ENCODE data around the gene GRID1.

The GRID1 gene

GRCh38 chr10:85641479-85642009 lies 725.1 kb downstream of the GRID1 start:
- peak overlapping the region in 1 of 2 donors; percentile 48 for H3K27ac ChIP-seq

GRCh38 chr10:85638797-85639196 lies 727.8 kb downstream of the GRID1 start:
- TF ChIP-seq CTCF (IDR thresholded peaks at IDR 0.05): no peak
- Histone ChIP-seq H3K4me3 (no peak overlapping the region), H3K27me3 (no peaks in the 10 kb centered on the region), H3K9me3 (no peaks in the 10 kb centered on the region), H3K4me1 (peaks cover 0 to 21% (median 18%) of the 10 kb centered on the region in 4 donors), H3K36me3 (no peaks in the 10 kb centered on the region), H3K27ac (no peak overlapping the region)
- intact Hi-C loops (cut with DNase I; ENCODE audit: low total_unique reads): no loop called here
- no peak for DNase-seq

More at GRCh38 chr10:85641479-85642009, 725.1 kb downstream of the GRID1 start:
- Histone ChIP-seq H3K9me3 (no peaks in the 10 kb centered on the region), H3K36me3 (no peaks in the 10 kb centered on the region), H3K4me1 (peaks cover 0 to 21% (median 18%) of the 10 kb centered on the region in 4 donors), H3K27me3 (no peaks in the 10 kb centered on the region), H3K4me3 (no peak overlapping the region)
- no peak for DNase-seq
- intact Hi-C loops (cut with DNase I; ENCODE audit: low total_unique reads): no loop called here
- TF ChIP-seq CTCF (IDR thresholded peaks at IDR 0.05): no peak

- no peak for DNase-seq
- Histone ChIP-seq H3K27ac (no peak overlapping the region), H3K27me3 (no peaks in the 10 kb centered on the region), H3K9me3 (no peaks in the 10 kb centered on the region), H3K4me1 (no peaks in the 10 kb centered on the region), H3K36me3 (no peaks in the 10 kb centered on the region), H3K4me3 (no peak overlapping the region)
- intact Hi-C loops (cut with DNase I; ENCODE audit: low total_unique reads): no loop called here
- no peak for TF ChIP-seq CTCF (IDR thresholded peaks at IDR 0.05)
These were observed 730.9 kb downstream of the GRID1 start for GRCh38 chr10:85635650-85636049.

- Histone ChIP-seq H3K27ac (no peak overlapping the region), H3K4me3 (no peak overlapping the region), H3K27me3 (no peaks in the 10 kb centered on the region), H3K4me1 (no peaks in the 10 kb centered on the region), H3K36me3 (no peaks in the 10 kb centered on the region), H3K9me3 (no peaks in the 10 kb centered on the region)
- DNase-seq: no peak
- no peak for TF ChIP-seq CTCF (IDR thresholded peaks at IDR 0.05)
- intact Hi-C loops (cut with DNase I; ENCODE audit: low total_unique reads): no loop called here
These were observed 742.1 kb downstream of the GRID1 start for GRCh38 chr10:85624511-85624910.

GRCh38 chr10:85623758-85624157 lies 742.8 kb downstream of the GRID1 start:
- no peak for DNase-seq
- H3K36me3 ChIP-seq: no peaks in the 10 kb centered on the region
- no peak overlapping the region for H3K27ac ChIP-seq
- H3K27me3 ChIP-seq: no peaks in the 10 kb centered on the region
- no peak for TF ChIP-seq CTCF (IDR thresholded peaks at IDR 0.05)
- no peak overlapping the region for H3K4me3 ChIP-seq
- intact Hi-C loops (cut with DNase I; ENCODE audit: low total_unique reads): no loop called here
- no peaks in the 10 kb centered on the region for H3K4me1 ChIP-seq
- H3K9me3 ChIP-seq: no peaks in the 10 kb centered on the region

GRCh38 chr10:85623342-85623741 lies 743.3 kb downstream of the GRID1 start:
- intact Hi-C loops (cut with DNase I; ENCODE audit: low total_unique reads): no loop called here
- no peak for DNase-seq

More at GRCh38 chr10:85623342-85623741, 743.3 kb downstream of the GRID1 start:
- H3K9me3 ChIP-seq: no peaks in the 10 kb centered on the region
- H3K27ac ChIP-seq: no peak overlapping the region
- H3K4me3 ChIP-seq: no peak overlapping the region
- no peaks in the 10 kb centered on the region for H3K27me3 ChIP-seq
- no peaks in the 10 kb centered on the region for H3K4me1 ChIP-seq
- no peak for TF ChIP-seq CTCF (IDR thresholded peaks at IDR 0.05)
- H3K36me3 ChIP-seq: no peaks in the 10 kb centered on the region
